AG04449 (cell line): ENCODE data around the gene SOCS6.
A peak's percentile ranks its signal among the peaks of the same experiment; 100 is the strongest.

Experiments used
- CTCF ChIA-PET: fragments of 350-600 bp; formaldehyde crosslinking; extraction: SDS; loops from one replicate; lab custom pipeline; 2021; ENCODE audit warnings: antibody characterized with exemption; lab: Yijun Ruan, JAX
- POLR2A ChIA-PET: fragments of 400-600, 350-600 bp; formaldehyde crosslinking; extraction: SDS; loops from one replicate; lab custom pipeline; 2020; ENCODE audit warnings: antibody characterized with exemption, inconsistent platforms; lab: Yijun Ruan, JAX
- DNase-seq: peaks from one replicate; pipeline ENCODE4 v3.0.0-alpha.2; 2010; ENCODE audit warnings: low read depth, low spot score
- H3K4me3 ChIP-seq: 2 replicates; pipeline ENCODE4 v1.5.1; 2011; ENCODE audit warnings: low read depth, mild to moderate bottlenecking, control low read depth, low read length
- TF ChIP-seq, protein P1 (sequence below): IDR thresholded peaks from one replicate; pipeline ENCODE4 v1.5.1; 2011; ENCODE audit warnings: mild to moderate bottlenecking, moderate library complexity, low read length, control low read depth, inconsistent platforms; ENCODE audit not compliant: insufficient read depth; ENCODE audit errors: missing control alignments

Gene SOCS6

DNA sequence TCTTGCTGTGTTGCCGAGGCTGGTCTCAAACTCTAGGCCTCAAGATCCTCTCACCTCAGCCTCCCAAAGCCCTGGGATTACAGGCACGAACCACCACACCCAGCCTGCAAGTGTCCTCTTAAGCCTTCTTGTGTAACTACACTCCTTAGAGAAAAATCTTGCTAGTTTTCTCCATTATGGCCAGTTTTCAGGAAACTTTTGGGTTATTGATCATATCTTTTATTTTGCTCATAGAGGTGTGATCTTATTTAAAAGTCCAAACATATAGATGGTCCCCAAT, 2.4 kb downstream of the SOCS6 start:
- POLR2A ChIA-PET: no interaction called here
- CTCF ChIA-PET: interaction anchor here (1.4 kb wide), 1 partner anchor 142 kb away, joined by 4 read pairs; no protein-coding TSS in a partner anchor
- peak overlapping the region; percentile 21 for H3K4me3 ChIP-seq
- no peak for DNase-seq
- TF ChIP-seq, protein P1, sequence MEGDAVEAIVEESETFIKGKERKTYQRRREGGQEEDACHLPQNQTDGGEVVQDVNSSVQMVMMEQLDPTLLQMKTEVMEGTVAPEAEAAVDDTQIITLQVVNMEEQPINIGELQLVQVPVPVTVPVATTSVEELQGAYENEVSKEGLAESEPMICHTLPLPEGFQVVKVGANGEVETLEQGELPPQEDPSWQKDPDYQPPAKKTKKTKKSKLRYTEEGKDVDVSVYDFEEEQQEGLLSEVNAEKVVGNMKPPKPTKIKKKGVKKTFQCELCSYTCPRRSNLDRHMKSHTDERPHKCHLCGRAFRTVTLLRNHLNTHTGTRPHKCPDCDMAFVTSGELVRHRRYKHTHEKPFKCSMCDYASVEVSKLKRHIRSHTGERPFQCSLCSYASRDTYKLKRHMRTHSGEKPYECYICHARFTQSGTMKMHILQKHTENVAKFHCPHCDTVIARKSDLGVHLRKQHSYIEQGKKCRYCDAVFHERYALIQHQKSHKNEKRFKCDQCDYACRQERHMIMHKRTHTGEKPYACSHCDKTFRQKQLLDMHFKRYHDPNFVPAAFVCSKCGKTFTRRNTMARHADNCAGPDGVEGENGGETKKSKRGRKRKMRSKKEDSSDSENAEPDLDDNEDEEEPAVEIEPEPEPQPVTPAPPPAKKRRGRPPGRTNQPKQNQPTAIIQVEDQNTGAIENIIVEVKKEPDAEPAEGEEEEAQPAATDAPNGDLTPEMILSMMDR: no peak

DNA sequence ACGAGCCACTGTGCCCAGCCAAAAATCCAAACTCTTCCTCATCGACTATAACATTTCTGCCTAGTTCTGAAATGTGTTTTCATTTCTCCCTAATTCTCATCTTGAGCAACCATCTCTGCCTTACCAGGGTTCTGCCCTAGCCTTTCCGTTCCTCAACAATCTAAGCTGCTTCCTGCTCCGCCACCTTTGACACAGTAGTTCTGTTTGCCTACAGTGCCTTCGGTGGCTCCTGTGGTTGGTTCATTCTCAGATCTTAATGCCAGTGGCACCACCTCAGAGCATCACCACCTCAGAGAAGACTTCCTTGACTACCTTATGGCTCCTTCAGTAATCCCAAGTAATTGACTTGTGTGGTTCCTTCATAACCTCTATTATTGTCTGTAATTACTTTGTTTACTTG, 3.8 kb downstream of the SOCS6 start:
- ChIA-PET POLR2A (no interaction called here), CTCF (interaction anchor here (1.4 to 1.5 kb wide), 2 partner anchors 11 to 158 kb away, joined by 3 to 4 read pairs; no protein-coding TSS in a partner anchor)
- no peak overlapping the region for H3K4me3 ChIP-seq
- TF ChIP-seq, protein P1: no peak
- no peak for DNase-seq

DNA sequence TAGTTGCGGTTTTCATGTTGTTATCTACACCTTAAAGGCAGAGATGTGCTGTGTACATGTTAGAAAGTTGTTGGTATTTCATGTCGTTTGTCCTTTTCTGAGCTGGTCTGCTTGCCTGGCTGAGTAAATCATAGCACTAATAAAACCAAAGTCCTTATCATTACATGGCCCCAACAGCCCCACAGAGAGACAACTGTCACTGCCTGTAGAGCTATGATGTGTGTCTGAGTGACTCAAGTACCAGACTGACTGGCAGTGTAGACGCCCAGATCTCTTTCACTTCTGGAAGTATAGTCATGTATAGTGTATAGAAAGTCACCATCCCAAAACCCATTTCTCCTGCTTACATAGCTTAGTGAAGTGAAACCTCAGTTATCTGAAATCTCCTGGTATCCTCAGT, 4.3 kb downstream of the SOCS6 start:
- POLR2A ChIA-PET: interaction anchor here (0.6 kb wide), 1 partner anchor 70 kb away, joined by 3 read pairs; no protein-coding TSS in a partner anchor

DNA sequence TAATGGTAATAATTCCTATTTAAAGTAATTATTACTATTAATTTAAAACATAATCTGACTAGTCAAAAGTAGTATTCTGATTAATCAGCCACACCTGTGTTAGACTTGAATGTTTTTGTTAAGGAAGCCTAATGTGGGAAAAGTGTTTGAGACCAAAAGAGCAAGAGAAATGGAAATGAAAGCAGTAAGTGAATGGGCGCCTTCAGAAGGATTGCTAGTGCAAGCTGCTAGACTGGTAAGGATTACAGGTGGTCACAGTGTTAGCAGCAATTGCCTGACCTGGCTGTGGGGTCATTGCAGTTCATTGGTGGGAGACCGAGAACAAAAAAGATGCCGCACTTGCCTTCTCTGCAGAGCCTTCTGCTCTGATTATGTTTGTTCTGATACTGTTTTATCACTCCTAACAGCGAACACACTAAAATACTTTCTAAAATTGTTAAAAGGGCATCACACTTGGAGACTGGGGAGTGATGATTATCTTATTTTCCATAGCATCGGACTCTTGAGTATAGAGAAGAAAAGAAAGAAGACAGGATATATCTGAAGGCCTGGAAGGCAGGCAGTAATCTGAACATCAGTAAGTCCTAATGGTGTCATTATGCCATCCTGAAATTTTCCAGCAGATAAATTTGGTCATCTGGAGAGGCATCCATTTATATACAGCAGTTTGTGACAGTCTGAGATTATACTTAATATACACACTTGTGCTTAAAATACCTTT, 5.8 kb downstream of the SOCS6 start:
- CTCF ChIA-PET: interaction anchor here (1.0 kb wide), 1 partner anchor 159 kb away, joined by 4 read pairs; no protein-coding TSS in a partner anchor
- POLR2A ChIA-PET: no interaction called here
- TF ChIP-seq, protein P1: no peak
- no peak for DNase-seq
- no peak overlapping the region for H3K4me3 ChIP-seq

More for the DNA sequence above, 4.3 kb downstream of the SOCS6 start:
- DNase-seq: no peak
- CTCF ChIA-PET: interaction anchor here (1.3 to 1.5 kb wide), 3 partner anchors 11 to 158 kb away, joined by 3 to 4 read pairs (median 3); no protein-coding TSS in a partner anchor
- H3K4me3 ChIP-seq: no peak overlapping the region
- TF ChIP-seq, protein P1: no peak

DNA sequence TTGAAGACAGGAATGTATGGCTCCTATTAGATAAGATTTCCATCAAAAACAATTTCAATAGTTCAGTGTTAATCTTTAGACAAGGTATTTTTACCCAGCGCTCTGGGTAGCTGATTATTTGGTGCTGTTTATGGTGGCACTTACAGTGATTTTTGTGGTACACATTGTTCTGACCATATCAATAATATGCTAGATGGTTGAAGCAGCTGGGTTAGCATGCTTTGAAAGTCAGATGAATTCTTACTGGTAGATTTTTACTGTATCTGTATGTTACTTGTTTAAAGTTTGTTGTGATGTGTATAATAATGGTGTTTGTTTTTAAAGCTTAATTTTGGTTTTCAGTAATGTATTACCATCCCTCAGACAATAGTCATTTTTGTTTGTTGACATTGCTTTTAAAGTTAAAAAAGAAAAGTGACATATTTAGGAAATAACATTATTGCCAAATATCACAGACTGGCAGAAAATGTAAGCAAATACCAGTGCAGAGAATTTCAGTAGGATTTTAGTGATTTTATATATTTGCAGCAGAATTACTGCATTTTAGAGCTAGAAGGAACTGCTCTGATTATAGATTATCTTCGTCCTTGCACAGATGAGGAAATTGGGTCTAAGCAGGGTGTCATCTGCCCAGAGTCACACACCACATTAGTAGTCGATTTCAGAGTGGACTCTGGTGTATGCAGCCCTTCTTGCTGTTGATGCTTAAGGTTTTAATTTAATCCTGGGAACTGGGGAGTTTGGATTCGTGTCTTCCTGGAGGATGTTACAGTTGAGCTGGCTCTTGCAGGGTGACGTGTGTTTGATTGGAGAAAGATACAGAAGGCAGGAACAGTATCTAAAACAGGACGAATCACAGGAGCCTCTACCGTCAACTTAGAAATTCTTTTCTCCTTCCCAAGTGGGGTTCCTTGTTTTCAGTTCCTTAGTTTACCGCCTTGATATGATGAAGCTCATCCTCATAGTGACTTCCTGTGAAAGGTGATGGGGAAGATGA, 6.6 kb downstream of the SOCS6 start:
- DNase-seq: no peak
- H3K4me3 ChIP-seq: no peak overlapping the region
- TF ChIP-seq, protein P1: no peak
- CTCF ChIA-PET: interaction anchor here (0.5 to 1.2 kb wide), 5 partner anchors 9 to 158 kb away, joined by 3 to 4 read pairs (median 3); no protein-coding TSS in a partner anchor
- POLR2A ChIA-PET: no interaction called here
